DMS114 treated with DMSO at 0.1 percent for 48 hours (cell line): Measurements from ENCODE around the gene LMF1.
"Not testable (repeated sequence)": the region's sequence is repeated elsewhere in the genome, so short reads cannot be mapped to it uniquely, and the experiment has no call there.

Experiments used
- DNase-seq: peaks from one replicate; lab custom pipeline; 2025; ENCODE audit not compliant: unreplicated experiment; lab: John Stamatoyannopoulos, UW

Gene LMF1

DNA sequence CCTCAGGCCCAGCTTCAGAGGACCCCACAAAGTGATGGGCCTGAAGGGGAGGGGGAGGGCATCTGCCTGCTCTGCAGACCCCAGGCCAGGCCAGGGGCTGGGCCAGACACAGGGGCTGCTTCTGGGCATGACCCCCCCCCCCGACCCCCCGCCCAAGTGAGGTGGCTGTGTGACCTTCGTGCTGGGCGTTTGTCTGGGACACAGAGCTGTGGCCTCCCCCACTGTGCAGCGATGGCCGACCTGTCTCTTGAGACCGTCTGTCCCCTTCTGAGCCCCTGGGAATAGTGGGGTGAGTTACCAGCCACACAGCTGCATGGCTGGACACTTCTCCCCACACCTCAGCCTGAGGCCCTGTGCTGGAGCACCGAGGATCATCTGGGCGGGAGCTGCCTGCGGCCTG, 135.4 kb downstream of the LMF1 start:
- DNase-seq = no peak

DNA sequence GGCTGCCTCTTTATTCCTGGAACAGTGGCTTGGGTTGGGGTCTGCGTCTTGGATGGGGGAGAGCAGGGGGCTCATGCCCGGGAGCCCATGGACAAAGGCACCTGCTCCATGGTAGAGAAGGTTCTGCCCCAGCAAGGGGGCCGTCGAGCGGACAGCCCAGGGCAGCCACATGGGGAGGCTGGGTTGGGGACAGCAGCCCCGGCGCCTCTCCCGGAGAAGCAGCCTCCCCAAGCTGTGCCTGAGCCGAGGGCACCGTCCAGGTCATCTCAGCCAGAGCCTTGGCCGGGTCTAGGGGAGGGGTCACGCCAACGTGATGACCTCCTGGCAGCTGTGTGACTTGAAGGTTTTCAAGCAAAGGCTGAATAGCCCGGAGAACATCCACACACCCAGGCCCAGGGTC, 137.4 kb downstream of the LMF1 start:
- DNase-seq = no peak

DNA sequence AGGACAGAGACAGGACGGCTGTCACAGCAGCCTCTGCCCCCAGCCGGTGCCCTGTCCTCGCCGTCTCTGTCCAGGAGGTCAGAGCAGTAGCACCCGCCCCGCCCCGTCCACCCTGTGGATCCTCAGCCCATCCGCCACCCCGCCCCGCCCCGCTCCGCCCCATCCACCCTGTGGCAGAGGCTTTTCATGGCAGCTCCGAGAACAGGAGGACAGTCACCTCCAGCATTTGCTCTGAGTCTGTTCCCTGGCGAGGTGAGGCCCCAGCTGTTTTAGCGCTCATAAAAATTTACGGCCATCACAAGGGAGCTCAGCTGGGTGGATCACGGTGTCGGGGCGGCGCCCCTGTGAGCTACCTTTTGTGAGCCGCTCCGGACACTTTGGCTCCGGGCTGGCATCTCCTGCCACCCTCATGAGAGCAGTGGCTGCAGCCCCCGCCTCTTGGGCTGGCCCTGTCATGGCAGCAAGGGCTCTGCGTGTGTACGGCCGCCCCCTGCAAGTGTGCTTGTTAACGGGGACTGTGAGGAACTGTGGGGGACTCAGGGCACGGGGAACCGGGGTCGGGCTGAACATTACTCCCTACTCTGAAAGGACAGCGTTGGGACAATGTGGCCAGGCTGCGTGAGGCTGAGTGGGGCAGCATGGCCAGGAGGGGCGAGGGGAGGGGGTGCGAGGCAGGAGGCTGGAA, 138.0 kb downstream of the LMF1 start:
- DNase-seq = no peak

- no peak for DNase-seq
Measured at GRCh38 chr16:831571-832413, 139.0 kb downstream of the LMF1 start.

DNA sequence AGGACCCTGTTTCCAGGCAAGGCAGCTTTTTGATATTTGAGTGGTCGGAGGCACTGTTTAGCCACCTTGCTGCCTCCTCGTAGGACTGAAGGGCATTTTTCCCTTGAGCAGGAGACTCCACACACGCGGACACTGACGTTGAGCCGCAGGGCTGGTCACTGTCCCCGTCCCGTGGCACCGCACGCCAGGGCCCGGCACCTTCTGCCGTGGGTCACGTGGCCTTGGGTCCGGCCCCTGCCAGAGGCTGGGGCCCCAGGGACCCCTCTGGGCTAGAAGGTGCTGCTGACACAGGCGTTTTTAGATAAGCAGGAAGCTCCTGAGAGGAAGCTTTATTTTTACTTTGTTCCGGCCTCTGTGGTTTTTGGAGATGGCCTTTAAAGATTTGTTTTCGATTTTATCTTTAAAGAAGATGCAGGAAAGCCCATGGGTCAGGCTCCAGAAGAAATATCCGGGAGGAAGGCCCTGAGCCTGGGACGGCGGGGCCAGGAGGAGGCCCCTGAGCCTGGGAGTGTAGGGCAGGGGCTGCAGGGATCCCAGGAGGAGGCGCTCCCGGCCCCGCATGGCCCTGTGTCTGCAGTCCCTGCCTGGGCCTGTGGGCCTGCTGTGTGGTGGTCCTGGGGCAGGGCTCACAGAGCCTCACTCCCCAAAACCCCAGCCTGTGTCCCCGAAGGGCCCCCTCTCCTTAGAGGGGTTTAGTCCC, 139.8 kb downstream of the LMF1 start:
- no peak for DNase-seq

GRCh38 chr16:830107-830870, 140.5 kb downstream of the LMF1 start:
- DNase-seq = no peak

GRCh38 chr16:828891-829290, 141.9 kb downstream of the LMF1 start:
- no peak for DNase-seq

DNA sequence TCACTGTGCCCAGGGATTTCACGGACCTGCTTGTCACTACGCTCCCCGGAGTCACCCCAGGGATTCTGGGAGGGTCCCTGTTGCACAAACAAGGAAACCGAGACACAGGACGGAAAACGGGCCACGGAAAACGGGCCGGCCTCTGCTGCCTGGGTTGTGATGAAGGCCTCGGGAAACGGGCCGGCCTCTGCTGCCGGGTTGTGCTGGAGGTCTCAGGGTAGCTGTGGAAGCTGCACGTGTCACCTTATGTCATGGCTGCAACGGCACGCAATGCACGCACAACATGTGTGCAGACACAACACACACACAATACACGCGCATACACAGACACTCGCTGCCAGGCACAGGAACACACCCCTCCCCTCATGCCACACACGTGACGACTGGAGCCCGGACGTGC, 143.3 kb downstream of the LMF1 start:
- DNase-seq = no peak

DNA sequence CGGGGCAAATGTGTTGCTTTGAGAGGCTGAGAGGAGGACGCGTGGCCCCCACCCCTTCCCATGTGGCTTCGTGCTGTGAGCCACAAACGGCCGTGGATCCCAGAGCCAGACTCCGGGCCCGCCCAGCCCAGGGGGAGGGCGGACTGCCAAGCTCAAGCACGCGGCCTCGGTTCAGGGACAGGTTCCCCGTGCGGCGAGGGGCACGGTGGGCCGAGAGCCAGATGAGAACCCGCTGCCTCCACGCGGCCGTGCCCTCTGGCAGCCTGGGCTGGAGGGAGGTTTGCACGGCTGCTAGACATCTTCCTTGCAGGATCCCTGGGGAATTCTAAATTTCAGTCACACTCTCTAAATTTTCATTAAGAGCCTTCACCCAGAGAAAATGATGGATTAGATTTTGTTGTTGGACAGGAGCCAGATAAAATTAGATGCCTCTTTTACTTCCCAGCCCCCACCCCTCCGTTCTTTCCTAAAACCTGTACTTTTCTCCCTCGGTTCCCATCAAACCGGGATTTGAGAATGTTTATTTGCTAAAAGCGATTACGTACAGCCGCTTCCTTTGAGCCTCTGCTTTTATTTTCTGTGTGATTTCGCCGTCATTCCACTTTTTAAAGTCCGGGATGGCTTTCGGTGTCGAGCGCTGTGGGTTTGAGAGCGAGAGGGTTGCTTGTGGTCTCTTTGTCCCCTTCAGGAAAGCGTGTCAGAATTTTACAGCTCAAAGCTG, 145.3 kb downstream of the LMF1 start:
- no peak for DNase-seq

GRCh38 chr16:824601-825000, 146.2 kb downstream of the LMF1 start:
- no peak for DNase-seq

- DNase-seq = no peak
Measured at GRCh38 chr16:824194-824593, 146.6 kb downstream of the LMF1 start.

- DNase-seq = no peak
Measured at GRCh38 chr16:822909-823297, 147.9 kb downstream of the LMF1 start.

GRCh38 chr16:822174-822908, 148.4 kb downstream of the LMF1 start:
- no peak for DNase-seq

GRCh38 chr16:821751-822150, 149.0 kb downstream of the LMF1 start:
- no peak for DNase-seq

GRCh38 chr16:820748-821147, 150.0 kb downstream of the LMF1 start:
- no peak for DNase-seq

- DNase-seq = not testable (repeated sequence)
Measured at GRCh38 chr16:820044-820408, 150.8 kb downstream of the LMF1 start.

DNA sequence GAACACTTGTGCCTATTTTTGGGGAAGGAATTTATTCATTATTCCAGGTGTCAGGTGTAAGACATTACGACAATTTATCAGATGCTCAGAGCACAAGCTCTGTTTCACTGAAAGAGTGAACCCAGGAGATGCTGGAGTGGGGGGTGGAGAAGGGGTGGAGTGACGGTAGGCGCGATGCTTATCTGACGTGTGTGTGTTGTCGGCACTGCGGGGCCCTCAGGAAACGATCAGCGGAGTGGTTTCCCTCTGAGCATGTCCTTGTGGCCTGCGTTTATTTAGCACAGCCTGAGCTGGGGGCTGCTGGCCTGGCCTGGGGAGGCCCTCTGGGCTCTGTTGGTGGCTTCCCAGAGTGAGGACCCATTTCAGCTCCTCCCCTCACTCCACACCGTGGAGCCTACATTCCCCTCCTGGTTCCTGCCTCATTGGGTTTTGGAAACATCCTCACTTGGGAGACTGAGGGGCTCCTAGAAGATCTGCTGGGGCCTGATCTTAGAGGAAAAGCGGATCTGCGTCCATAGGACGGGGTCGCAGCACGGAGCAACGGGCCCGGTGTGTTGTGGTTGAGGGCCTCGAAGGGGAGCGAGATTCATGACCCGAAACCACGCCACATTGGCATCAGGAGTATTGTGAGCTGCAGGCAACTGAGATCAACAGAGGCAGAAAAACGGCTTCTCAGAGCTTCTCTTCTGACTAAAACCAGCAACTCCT, 151.3 kb downstream of the LMF1 start:
- no peak for DNase-seq

DNA sequence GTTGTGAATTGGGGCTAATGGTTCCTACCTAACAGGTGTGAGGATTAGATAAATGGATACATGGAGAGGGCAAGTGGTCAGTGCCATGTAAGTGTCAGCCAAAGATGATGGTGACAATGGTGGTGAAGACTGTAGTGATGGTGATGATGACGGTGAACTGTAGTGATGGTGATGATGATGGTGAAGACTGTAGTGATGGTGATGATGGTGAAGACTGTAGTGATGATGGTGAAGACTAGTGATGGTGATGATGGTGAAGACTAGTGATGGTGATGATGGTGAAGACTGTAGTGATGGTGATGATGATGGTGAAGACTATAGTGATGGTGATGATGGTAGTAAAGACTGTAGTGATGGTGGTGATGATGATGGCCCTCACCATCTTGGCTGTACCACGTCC, 152.2 kb downstream of the LMF1 start:
- DNase-seq = no peak

GRCh38 chr16:818132-818531, 152.7 kb downstream of the LMF1 start:
- DNase-seq = no peak
